HG03025 (cell line): Measurements from ENCODE around the gene CYB5D1.
A peak's percentile ranks its signal among the peaks of the same experiment; 100 is the strongest.

Source experiments
- ATAC-seq: cut with Tn5 transposase; IDR thresholded peaks from one replicate; pipeline ENCODE4 v1.9.1; 2021; ENCODE audit warnings: mild to moderate bottlenecking, moderate library complexity; ENCODE audit not compliant: unreplicated experiment, low FRiP score

Gene CYB5D1

GRCh38 chr17:7833011-7833794, 24.6 kb upstream of the CYB5D1 start:
- no peak for ATAC-seq

GRCh38 chr17:7833795-7834541, 23.8 kb upstream of the CYB5D1 start, which contains the start of gene KDM6B:
KDM6B (plus strand) TSS chr17:7834217; CDS start chr17:7845555, 11,338 bp downstream.
- ATAC-seq, result peak; percentile 29

- no peak for ATAC-seq
These were observed 23.3 kb upstream of the CYB5D1 start for GRCh38 chr17:7834542-7834956.

GRCh38 chr17:7834957-7835813, 22.6 kb upstream of the CYB5D1 start:
- ATAC-seq, result peak; percentile 42

- ATAC-seq, result peak; percentile 21
These were observed 21.8 kb upstream of the CYB5D1 start for GRCh38 chr17:7835814-7836595.

GRCh38 chr17:7836596-7837407, 21.0 kb upstream of the CYB5D1 start:
- no peak for ATAC-seq

GRCh38 chr17:7837408-7838088, 20.3 kb upstream of the CYB5D1 start:
- ATAC-seq, result no peak

- ATAC-seq, result no peak
These were observed 19.4 kb upstream of the CYB5D1 start for GRCh38 chr17:7838090-7839075.

GRCh38 chr17:7839190-7839875, 18.5 kb upstream of the CYB5D1 start:
- no peak for ATAC-seq

GRCh38 chr17:7839876-7840261, 17.9 kb upstream of the CYB5D1 start:
- no peak for ATAC-seq

- ATAC-seq, result no peak
These were observed 17.4 kb upstream of the CYB5D1 start for GRCh38 chr17:7840441-7840840.

- no peak for ATAC-seq
These were observed 16.9 kb upstream of the CYB5D1 start for GRCh38 chr17:7840875-7841274.

GRCh38 chr17:7841396-7841914, 16.3 kb upstream of the CYB5D1 start:
- no peak for ATAC-seq

- ATAC-seq, result no peak
These were observed 15.9 kb upstream of the CYB5D1 start for GRCh38 chr17:7841915-7842379.

- ATAC-seq, result no peak
These were observed 15.2 kb upstream of the CYB5D1 start for GRCh38 chr17:7842380-7843256.

GRCh38 chr17:7843257-7843535, 14.6 kb upstream of the CYB5D1 start:
- no peak for ATAC-seq
